ENCODE measurements around the gene CACNB4.

Gene CACNB4

GRCh38 chr2:152088006-152088405 lies 10.8 kb downstream of the CACNB4 start:
- DNase-seq (ENCODE audit: low read depth), result no peak

- DNase-seq (ENCODE audit: low read depth), result no peak
Observed at GRCh38 chr2:152086231-152086630, 12.6 kb downstream of the CACNB4 start.

GRCh38 chr2:152084076-152084475 lies 14.8 kb downstream of the CACNB4 start:
- DNase-seq (ENCODE audit: low read depth), result no peak

- DNase-seq (ENCODE audit: low read depth), result no peak
Observed at GRCh38 chr2:152083202-152083875, 15.5 kb downstream of the CACNB4 start.

GRCh38 chr2:152078662-152079061 lies 20.2 kb downstream of the CACNB4 start:
- no peak for DNase-seq (ENCODE audit: low read depth)

- no peak for DNase-seq (ENCODE audit: low read depth)
Observed at GRCh38 chr2:152078023-152078422, 20.8 kb downstream of the CACNB4 start.

- no peak for DNase-seq (ENCODE audit: low read depth)
Observed at GRCh38 chr2:152075461-152076050, 23.3 kb downstream of the CACNB4 start.

GRCh38 chr2:152072011-152072410 lies 26.8 kb downstream of the CACNB4 start:
- DNase-seq (ENCODE audit: low read depth), result no peak

GRCh38 chr2:152071518-152071917 lies 27.3 kb downstream of the CACNB4 start:
- no peak for DNase-seq (ENCODE audit: low read depth)

GRCh38 chr2:152071092-152071491 lies 27.8 kb downstream of the CACNB4 start:
- DNase-seq (ENCODE audit: low read depth), result no peak

- no peak for DNase-seq (ENCODE audit: low read depth)
Observed at GRCh38 chr2:152068226-152068625, 30.6 kb downstream of the CACNB4 start.

- DNase-seq (ENCODE audit: low read depth), result no peak
Observed at GRCh38 chr2:152067823-152068222, 31.0 kb downstream of the CACNB4 start.

- DNase-seq (ENCODE audit: low read depth), result no peak
Observed at GRCh38 chr2:152065945-152066344, 32.9 kb downstream of the CACNB4 start.

- DNase-seq (ENCODE audit: low read depth), result no peak
Observed at GRCh38 chr2:152064001-152064400, 34.8 kb downstream of the CACNB4 start.

- no peak for DNase-seq (ENCODE audit: low read depth)
Observed at GRCh38 chr2:152063325-152063924, 35.4 kb downstream of the CACNB4 start.

GRCh38 chr2:152062125-152063091 lies 36.4 kb downstream of the CACNB4 start:
- DNase-seq (ENCODE audit: low read depth), result no peak

GRCh38 chr2:152061383-152061782 lies 37.5 kb downstream of the CACNB4 start:
- no peak for DNase-seq (ENCODE audit: low read depth)

GRCh38 chr2:152058655-152059054 lies 40.2 kb downstream of the CACNB4 start:
- DNase-seq (ENCODE audit: low read depth), result no peak

- no peak for DNase-seq (ENCODE audit: low read depth)
Observed at GRCh38 chr2:152056418-152056817, 42.4 kb downstream of the CACNB4 start.

- no peak for DNase-seq (ENCODE audit: low read depth)
Observed at GRCh38 chr2:152055366-152056108, 43.3 kb downstream of the CACNB4 start.

- no peak for DNase-seq (ENCODE audit: low read depth)
Observed at GRCh38 chr2:152054593-152054992, 44.3 kb downstream of the CACNB4 start.

GRCh38 chr2:152051436-152051835 lies 47.4 kb downstream of the CACNB4 start:
- no peak for DNase-seq (ENCODE audit: low read depth)

Measured in stimulated activated CD8-positive, alpha-beta memory T cell treated with anti-CD3 and anti-CD28 coated beads, Interleukin-15, amount 100 ng/mL, for 24 hours (primary cell).